ENCODE results near the gene NR1H3.

The NR1H3 gene

DNA sequence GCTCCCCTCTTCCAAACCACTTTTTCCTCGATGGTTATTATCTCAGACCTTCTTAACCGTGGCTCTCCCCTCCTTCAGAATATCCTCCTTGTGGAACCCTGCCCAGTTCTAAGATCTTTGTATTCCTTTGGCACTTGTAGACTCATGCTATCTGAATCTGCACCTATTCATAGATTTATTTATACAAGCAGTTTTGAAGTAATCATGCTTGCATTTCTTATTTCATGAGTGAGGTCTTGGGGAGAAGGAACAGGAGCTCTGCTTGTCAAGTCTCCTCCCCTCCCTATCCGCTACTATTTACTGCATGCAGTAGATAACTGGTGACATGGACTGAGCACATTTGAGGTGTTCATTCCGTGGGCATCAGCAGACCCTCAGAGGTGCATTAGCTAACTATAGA lies 6.7 kb downstream of the NR1H3 start:
- H3K4ac ChIP-seq (ENCODE audit: low read depth, low read length) = no peak overlapping the region
- WGBS (ENCODE audit: extremely low coverage, insufficient coverage, insufficient read length) = no CpG with 5 or more reads among the region's 4 CpGs
- H3K79me2 ChIP-seq (ENCODE audit: control insufficient read depth, insufficient read depth, low read length, poor library complexity) = peaks cover 3% of the 10 kb centered on the region
- no peak overlapping the region for H3K14ac ChIP-seq (ENCODE audit: low read length)
- no peak overlapping the region for H3K23ac ChIP-seq (ENCODE audit: low read length)
- H2AFZ ChIP-seq (ENCODE audit: insufficient read depth, low read length, poor library complexity) = no peak overlapping the region
- H2AK5ac ChIP-seq (ENCODE audit: low read length) = no peak overlapping the region
- no peak overlapping the region for H3K27ac ChIP-seq (ENCODE audit: low read depth, low read length)
- H4K91ac ChIP-seq (ENCODE audit: low read depth, low read length) = peak overlapping the region; percentile 51
- no peak overlapping the region for H3K9ac ChIP-seq (ENCODE audit: low read length)
- H2BK5ac ChIP-seq (ENCODE audit: low read depth, low read length, poor library complexity) = no peak overlapping the region
- H3K18ac ChIP-seq (ENCODE audit: low read length) = no peak overlapping the region
- H3K4me3 ChIP-seq (ENCODE audit: low read depth, low read length) = no peak overlapping the region
- DNase-seq = no peak
- H2BK12ac ChIP-seq (ENCODE audit: low read length) = no peak overlapping the region
- H2BK120ac ChIP-seq (ENCODE audit: insufficient read depth, low read length, poor library complexity) = peak overlapping the region; percentile 28
- no peak overlapping the region for H4K12ac ChIP-seq (ENCODE audit: low read depth, low read length)
- peaks cover 19% of the 10 kb centered on the region for H3K79me1 ChIP-seq (ENCODE audit: low read length)
- H4K8ac ChIP-seq (ENCODE audit: low read depth, low read length) = no peak overlapping the region
- no peak overlapping the region for H3K4me2 ChIP-seq (ENCODE audit: low read length)
- peaks cover 2% of the 10 kb centered on the region for H3K9me3 ChIP-seq (ENCODE audit: insufficient read depth, low read depth, low read length)
- H3K4me1 ChIP-seq (ENCODE audit: control insufficient read depth in 1 of 2, insufficient read depth in 2 of 2, low read length in 2 of 2) = peaks cover 15 to 25% of the 10 kb centered on the region in 2 experiments
- no peaks in the 10 kb centered on the region for H3K27me3 ChIP-seq (ENCODE audit: insufficient read depth, low read length)
- H3K36me3 ChIP-seq (ENCODE audit: control insufficient read depth in 1 of 2, insufficient read depth in 2 of 2, low read length in 2 of 2) = peaks cover 4 to 5% of the 10 kb centered on the region in 2 experiments

DNA sequence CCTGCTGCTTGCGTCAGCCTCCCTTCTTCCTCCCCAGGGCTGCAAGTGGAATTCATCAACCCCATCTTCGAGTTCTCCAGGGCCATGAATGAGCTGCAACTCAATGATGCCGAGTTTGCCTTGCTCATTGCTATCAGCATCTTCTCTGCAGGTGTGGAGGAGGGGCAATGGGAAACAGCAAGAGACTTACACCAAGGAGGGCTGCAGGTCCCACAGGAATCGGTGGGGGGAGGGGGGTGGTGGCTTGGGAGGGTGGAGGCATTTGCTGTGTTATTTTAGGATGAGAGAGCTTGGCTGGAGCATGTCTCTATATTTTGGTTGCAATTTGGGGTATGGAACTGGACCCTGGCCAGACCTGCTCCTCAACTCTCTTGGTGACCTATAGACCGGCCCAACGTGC lies 10.1 kb downstream of the NR1H3 start:
- Histone ChIP-seq H4K12ac (ENCODE audit: low read depth, low read length) (no peak overlapping the region), H4K91ac (ENCODE audit: low read depth, low read length) (peak overlapping the region; percentile 80), H3K27ac (ENCODE audit: low read depth, low read length) (peak overlapping the region; percentile 95), H3K9me3 (ENCODE audit: insufficient read depth, low read depth, low read length) (no peaks in the 10 kb centered on the region), H3K18ac (ENCODE audit: low read length) (peak overlapping the region; percentile 30), H3K9ac (ENCODE audit: low read length) (no peak overlapping the region), H3K27me3 (ENCODE audit: insufficient read depth, low read length) (no peaks in the 10 kb centered on the region), H3K79me2 (ENCODE audit: control insufficient read depth, insufficient read depth, low read length, poor library complexity) (peaks cover 5% of the 10 kb centered on the region), H3K14ac (ENCODE audit: low read length) (peak overlapping the region; percentile 2), H3K4ac (ENCODE audit: low read depth, low read length) (no peak overlapping the region), H2BK120ac (ENCODE audit: insufficient read depth, low read length, poor library complexity) (peak overlapping the region; percentile 87), H2AK5ac (ENCODE audit: low read length) (peak overlapping the region; percentile 75), H3K4me2 (ENCODE audit: low read length) (no peak overlapping the region), H3K79me1 (ENCODE audit: low read length) (peaks cover 19% of the 10 kb centered on the region), H2AFZ (ENCODE audit: insufficient read depth, low read length, poor library complexity) (no peak overlapping the region), H4K8ac (ENCODE audit: low read depth, low read length) (peak overlapping the region; percentile 92), H3K23ac (ENCODE audit: low read length) (no peak overlapping the region), H3K4me3 (ENCODE audit: low read depth, low read length) (no peak overlapping the region), H2BK12ac (ENCODE audit: low read length) (peak overlapping the region; percentile 37), H3K36me3 (ENCODE audit: control insufficient read depth in 1 of 2, insufficient read depth in 2 of 2, low read length in 2 of 2) (no peaks in the 10 kb centered on the region), H3K4me1 (ENCODE audit: control insufficient read depth in 1 of 2, insufficient read depth in 2 of 2, low read length in 2 of 2) (peaks cover 15 to 25% of the 10 kb centered on the region in 2 experiments), H2BK5ac (ENCODE audit: low read depth, low read length, poor library complexity) (peak overlapping the region; percentile 67)
- no CpG with 5 or more reads among the region's 6 CpGs for WGBS (ENCODE audit: extremely low coverage, insufficient coverage, insufficient read length)
- no peak for DNase-seq

DNA sequence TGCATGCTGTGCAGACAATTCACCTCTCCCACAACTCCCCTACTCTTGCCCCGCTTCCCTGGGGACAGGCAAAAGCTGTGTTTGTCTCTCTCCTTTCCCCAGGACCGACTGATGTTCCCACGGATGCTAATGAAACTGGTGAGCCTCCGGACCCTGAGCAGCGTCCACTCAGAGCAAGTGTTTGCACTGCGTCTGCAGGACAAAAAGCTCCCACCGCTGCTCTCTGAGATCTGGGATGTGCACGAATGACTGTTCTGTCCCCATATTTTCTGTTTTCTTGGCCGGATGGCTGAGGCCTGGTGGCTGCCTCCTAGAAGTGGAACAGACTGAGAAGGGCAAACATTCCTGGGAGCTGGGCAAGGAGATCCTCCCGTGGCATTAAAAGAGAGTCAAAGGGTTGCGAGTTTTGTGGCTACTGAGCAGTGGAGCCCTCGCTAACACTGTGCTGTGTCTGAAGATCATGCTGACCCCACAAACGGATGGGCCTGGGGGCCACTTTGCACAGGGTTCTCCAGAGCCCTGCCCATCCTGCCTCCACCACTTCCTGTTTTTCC lies 10.7 kb downstream of the NR1H3 start:
- H4K12ac ChIP-seq (ENCODE audit: low read depth, low read length) = peak overlapping the region; percentile 17
- H3K4ac ChIP-seq (ENCODE audit: low read depth, low read length) = peak overlapping the region; percentile 26
- WGBS (ENCODE audit: extremely low coverage, insufficient coverage, insufficient read length) = no CpG with 5 or more reads among the region's 13 CpGs

DNA sequence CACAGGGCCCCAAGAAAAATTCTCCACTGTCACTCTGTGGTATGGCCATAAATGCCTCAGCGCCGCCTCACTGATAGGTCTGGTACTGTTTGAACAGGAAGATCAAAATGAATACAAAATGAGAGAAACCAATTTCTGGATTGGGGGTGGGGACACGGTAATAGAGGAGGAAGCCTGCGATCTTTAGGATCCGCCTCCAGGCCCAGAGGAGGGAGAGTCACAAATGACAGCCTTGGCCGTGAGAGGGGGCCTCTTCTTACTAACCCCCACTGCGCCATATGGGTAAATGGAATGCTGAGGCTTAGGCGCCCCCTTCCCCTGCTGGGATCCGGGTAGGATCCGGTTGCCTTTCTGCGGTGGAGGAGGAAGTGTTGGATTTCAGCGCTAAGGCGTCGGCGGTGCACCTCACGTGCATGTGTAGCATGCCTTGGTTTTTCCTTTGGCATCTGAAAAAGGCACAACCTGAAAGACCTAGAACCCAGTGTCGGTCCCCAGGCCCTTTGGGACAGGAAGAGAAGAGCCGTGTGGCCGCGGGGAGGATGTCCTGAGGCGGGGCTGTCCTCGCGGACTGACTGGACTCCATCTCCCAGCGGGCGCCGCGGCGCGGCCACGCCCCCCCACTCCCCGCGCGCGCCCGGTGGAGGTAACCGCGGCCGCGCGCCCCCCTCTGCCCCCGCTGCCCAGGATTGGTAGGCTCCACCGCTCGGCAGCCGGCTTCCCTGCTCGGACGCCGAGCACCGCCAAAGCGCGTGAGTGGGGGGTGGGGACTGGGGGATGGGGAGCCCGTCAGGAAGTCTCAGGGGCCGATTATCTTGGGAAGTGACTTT lies 11.4 kb downstream of the NR1H3 start:
- Histone ChIP-seq H3K27me3 (ENCODE audit: insufficient read depth, low read length) (no peaks in the 10 kb centered on the region), H4K91ac (ENCODE audit: low read depth, low read length) (peak overlapping the region; percentile 94), H3K23ac (ENCODE audit: low read length) (no peak overlapping the region), H3K9ac (ENCODE audit: low read length) (peak overlapping the region; percentile 85), H2BK5ac (ENCODE audit: low read depth, low read length, poor library complexity) (peak overlapping the region; percentile 99), H3K4me1 (ENCODE audit: control insufficient read depth in 1 of 2, insufficient read depth in 2 of 2, low read length in 2 of 2) (peaks cover 15 to 25% of the 10 kb centered on the region in 2 experiments), H3K14ac (ENCODE audit: low read length) (peak overlapping the region; percentile 85), H3K79me1 (ENCODE audit: low read length) (peaks cover 19% of the 10 kb centered on the region), H2AK5ac (ENCODE audit: low read length) (peak overlapping the region; percentile 6), H3K4ac (ENCODE audit: low read depth, low read length) (peak overlapping the region; percentile 87), H4K8ac (ENCODE audit: low read depth, low read length) (peak overlapping the region; percentile 97), H2BK12ac (ENCODE audit: low read length) (peak overlapping the region; percentile 82), H2BK120ac (ENCODE audit: insufficient read depth, low read length, poor library complexity) (peak overlapping the region; percentile 84), H3K27ac (ENCODE audit: low read depth, low read length) (peak overlapping the region; percentile 95), H2AFZ (ENCODE audit: insufficient read depth, low read length, poor library complexity) (peak overlapping the region; percentile 86), H3K18ac (ENCODE audit: low read length) (peak overlapping the region; percentile 96), H3K79me2 (ENCODE audit: control insufficient read depth, insufficient read depth, low read length, poor library complexity) (peaks cover 5% of the 10 kb centered on the region), H4K12ac (ENCODE audit: low read depth, low read length) (peak overlapping the region; percentile 68), H3K36me3 (ENCODE audit: control insufficient read depth in 1 of 2, insufficient read depth in 2 of 2, low read length in 2 of 2) (no peaks in the 10 kb centered on the region), H3K4me3 (ENCODE audit: low read depth, low read length) (peak overlapping the region; percentile 86), H3K9me3 (ENCODE audit: insufficient read depth, low read depth, low read length) (no peaks in the 10 kb centered on the region), H3K4me2 (ENCODE audit: low read length) (peak overlapping the region; percentile 76)
- WGBS (ENCODE audit: extremely low coverage, insufficient coverage, insufficient read length) = no CpG with 5 or more reads among the region's 52 CpGs
- peak; percentile 67 to 80 for DNase-seq

More for the DNA sequence above, 10.7 kb downstream of the NR1H3 start:
- peak overlapping the region; percentile 41 for H2BK12ac ChIP-seq (ENCODE audit: low read length)
- H3K9ac ChIP-seq (ENCODE audit: low read length) = no peak overlapping the region
- H2BK5ac ChIP-seq (ENCODE audit: low read depth, low read length, poor library complexity) = peak overlapping the region; percentile 67
- peak overlapping the region; percentile 87 for H2BK120ac ChIP-seq (ENCODE audit: insufficient read depth, low read length, poor library complexity)
- H2AFZ ChIP-seq (ENCODE audit: insufficient read depth, low read length, poor library complexity) = peak overlapping the region; percentile 40
- H3K36me3 ChIP-seq (ENCODE audit: control insufficient read depth in 1 of 2, insufficient read depth in 2 of 2, low read length in 2 of 2) = no peaks in the 10 kb centered on the region
- H3K79me2 ChIP-seq (ENCODE audit: control insufficient read depth, insufficient read depth, low read length, poor library complexity) = peaks cover 5% of the 10 kb centered on the region
- H3K4me2 ChIP-seq (ENCODE audit: low read length) = peak overlapping the region; percentile 76
- no peaks in the 10 kb centered on the region for H3K9me3 ChIP-seq (ENCODE audit: insufficient read depth, low read depth, low read length)
- H3K79me1 ChIP-seq (ENCODE audit: low read length) = peaks cover 19% of the 10 kb centered on the region
- no peaks in the 10 kb centered on the region for H3K27me3 ChIP-seq (ENCODE audit: insufficient read depth, low read length)
- H4K8ac ChIP-seq (ENCODE audit: low read depth, low read length) = peak overlapping the region; percentile 92
- peak overlapping the region; percentile 80 for H4K91ac ChIP-seq (ENCODE audit: low read depth, low read length)
- peak overlapping the region; percentile 68 for H3K18ac ChIP-seq (ENCODE audit: low read length)
- H3K27ac ChIP-seq (ENCODE audit: low read depth, low read length) = peak overlapping the region; percentile 95
- H3K14ac ChIP-seq (ENCODE audit: low read length) = peak overlapping the region; percentile 2
- no peak overlapping the region for H3K4me3 ChIP-seq (ENCODE audit: low read depth, low read length)
- peak overlapping the region; percentile 40 for H2AK5ac ChIP-seq (ENCODE audit: low read length)
- DNase-seq = no peak
- peaks cover 15 to 25% of the 10 kb centered on the region in 2 experiments for H3K4me1 ChIP-seq (ENCODE audit: control insufficient read depth in 1 of 2, insufficient read depth in 2 of 2, low read length in 2 of 2)
- H3K23ac ChIP-seq (ENCODE audit: low read length) = no peak overlapping the region

Data from trophoblast cell (in vitro differentiated cells and primary cell).